HG03066 (cell line): ENCODE measurements around the gene TGM2.

Experiments used
- ATAC-seq: cut with Tn5 transposase; IDR thresholded peaks from one replicate; pipeline ENCODE4 v1.9.1; 2021; ENCODE audit warnings: low read depth; ENCODE audit not compliant: unreplicated experiment

TGM2 gene

DNA sequence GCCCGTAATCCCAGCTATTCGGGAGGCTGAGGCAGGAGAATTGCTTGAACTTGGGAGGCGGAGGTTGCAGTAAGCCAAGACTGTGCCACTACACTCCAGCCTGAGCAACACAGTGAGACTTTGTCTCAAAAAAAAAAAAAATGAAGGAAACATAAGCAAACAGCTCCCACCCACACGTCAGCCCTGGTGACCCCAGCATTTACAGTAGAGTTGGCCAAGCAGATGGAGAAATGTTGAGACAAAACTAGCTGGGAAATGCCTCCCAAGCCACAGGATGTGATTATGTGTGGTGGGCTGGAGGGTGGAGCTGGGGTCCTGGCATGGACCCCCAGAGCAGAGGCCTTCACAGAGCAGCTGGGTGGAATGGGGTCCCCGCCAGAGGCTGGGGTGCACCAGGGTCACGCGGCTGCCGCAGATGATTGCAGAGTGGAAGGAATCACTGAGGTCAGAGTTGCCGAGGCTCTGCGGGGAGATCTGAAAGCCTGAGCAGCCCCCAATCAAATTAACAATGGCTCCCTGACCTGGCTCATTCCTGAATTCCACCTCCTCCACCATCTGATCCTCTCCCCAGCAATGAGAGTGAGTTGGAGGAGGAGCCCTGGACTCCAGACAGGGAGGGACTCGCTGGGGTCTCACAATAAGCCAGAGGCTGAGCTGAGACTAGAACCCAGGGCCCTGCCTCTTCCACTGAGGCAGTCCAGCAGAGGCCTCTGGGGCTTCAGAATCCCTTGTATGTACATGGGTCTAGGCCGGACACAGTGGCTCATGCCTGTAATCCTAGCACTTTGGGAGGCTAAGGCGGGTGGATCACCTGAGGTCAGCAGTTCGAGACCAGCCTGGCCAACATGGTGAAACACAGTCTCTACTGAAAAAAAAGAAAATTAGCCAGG is 34.7 kb upstream of the TGM2 start:
- ATAC-seq, result no peak

DNA sequence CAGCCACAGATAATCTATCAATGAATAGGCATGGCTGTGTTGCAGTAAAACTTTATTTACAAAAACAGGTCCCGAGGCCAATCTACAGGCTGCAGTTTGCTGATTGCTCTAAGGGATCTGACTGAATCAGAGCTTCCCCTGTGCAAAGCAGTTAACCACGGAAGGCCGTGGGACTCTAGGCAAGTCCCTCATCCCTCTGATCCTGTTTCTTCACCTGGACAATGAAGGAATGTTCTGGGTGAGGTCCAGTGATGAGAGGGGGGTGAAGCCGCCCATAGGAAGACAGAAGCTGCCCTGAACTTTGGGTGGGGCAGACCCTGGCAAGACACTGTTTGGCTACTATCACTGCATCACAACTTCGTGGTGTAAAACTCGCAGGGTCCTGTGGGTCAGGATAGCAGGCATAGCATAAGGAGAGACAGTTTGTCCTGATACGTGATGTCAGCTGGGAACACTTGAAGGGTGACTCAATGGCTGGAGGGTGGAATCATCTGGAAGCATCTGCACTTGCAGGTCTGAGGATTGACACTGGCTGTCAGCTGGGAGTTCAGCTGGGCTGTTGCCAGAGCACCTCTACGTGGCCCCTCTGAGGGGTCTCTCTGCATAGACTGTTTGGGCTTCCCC is 33.3 kb upstream of the TGM2 start:
- ATAC-seq, result no peak

DNA sequence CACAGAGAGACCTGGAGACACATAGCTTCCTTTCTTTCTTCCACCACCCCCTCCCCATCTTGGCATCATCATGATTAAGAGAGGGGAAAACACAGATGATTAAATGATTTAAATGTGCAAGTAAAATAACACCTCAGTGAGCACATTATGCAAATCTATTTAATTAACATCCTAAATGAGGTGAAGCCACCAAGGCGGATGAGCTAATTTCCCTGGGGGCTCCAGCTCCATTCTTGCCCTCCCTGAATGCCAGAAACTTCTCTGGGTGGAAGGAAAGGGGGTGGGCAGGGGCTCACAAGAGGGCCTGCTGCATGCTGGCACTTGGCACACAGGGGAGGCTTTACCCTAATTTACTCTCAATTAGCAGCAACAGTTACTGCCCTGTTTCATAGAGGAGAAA is 32.5 kb upstream of the TGM2 start:
- no peak for ATAC-seq

DNA sequence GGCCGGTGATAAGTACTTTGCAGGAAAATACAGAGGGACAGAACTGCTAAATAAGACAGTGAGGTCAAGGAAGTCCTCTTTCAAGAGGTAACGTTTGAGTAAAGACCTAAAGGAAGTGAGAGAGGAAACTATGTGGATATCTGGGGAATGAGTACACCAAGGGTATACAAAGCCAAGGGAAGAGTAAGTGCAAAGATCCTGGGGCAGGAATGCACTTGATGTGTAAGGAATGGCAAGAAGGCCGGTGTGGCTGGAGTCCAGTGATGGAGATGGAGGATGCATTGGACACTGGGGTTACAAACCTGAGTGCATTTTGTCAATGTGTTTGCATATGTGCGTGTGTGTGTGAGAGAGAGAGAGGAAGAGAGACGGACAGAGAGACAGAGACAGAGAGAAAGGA is 32.1 kb upstream of the TGM2 start:
- no peak for ATAC-seq

DNA sequence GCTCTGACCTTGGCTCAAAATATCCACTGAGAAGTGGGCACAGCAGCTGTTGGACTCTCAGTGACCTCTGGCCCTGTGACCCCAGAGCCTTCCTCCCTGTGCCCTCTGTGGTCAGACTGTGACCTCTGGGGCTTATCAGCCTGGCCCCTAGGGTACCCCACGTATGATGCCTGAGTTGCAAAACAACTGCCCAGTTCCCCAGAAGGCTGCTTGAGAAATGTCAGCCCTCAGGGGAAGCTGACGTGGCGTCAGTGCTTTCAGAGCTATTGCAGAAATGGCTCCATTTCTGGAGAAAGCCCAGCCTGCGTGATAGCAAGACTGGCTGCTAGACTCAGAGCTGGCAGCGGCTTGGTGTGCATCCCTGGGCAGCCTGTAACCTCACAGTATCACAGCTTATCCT is 31.5 kb upstream of the TGM2 start:
- no peak for ATAC-seq

DNA sequence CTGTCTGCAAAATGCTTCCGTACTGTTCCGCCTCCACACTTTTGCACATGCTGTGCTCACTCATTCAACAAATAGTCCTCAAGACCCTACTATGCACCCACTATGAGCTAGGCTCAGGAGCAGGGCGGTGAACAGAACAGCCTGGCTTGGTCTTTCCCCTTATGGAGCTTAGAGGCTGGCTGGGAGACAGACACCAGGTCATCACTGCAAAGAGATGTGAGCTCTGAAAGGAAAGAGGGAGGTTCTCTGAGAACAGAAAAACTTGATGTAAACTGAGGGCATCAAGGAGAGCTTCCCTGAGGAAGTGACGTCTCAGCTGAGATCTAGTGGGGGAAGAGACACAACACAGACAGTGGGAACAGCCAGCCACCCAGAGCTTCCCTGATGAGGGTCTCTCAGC is 31.0 kb upstream of the TGM2 start:
- no peak for ATAC-seq

DNA sequence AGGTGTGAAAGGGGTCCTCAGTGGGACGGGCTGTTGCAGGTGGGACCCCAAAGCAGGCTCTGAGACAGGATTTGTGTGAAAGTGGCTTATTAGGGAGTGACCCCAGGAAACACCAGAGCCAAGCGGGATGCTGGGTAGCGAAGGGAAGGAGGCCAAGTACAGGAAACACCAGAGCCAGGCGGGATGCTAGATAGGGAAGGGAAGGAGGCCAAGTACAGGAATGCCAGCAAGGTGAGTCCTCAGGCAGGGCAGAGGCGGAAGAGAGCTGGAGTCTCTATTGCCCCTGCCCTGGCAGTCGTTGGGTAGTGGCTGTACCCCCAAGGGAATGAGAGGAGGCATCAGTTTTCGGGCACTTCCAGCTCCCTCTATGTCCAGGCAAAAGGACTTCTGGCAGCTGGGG is 30.5 kb upstream of the TGM2 start:
- ATAC-seq, result no peak

DNA sequence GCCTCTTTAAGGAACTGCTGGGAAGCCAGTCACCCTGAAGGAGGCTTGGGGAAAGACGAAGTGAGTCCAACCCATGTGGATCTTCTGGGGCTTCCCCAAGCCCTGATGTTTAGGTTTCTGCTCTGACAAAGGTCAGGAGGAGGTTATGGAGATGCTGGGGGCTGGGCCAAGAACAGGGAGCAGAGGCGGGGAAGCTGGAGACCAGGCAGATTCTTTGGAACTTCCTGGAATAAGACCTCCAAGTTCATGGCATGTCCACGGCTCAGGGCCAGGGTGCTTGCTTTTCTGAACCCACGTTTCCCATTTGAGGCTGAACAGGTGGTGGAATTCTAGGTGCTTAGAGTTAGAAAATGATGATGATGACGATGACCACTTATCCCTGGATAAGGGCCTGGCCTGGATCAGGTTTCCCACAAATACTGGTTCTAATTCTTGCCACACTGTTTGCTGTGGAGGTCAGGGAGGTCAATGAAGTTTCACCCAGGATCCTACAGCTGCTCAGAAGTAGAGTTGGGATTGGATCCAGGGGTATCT is 30.0 kb upstream of the TGM2 start:
- no peak for ATAC-seq

DNA sequence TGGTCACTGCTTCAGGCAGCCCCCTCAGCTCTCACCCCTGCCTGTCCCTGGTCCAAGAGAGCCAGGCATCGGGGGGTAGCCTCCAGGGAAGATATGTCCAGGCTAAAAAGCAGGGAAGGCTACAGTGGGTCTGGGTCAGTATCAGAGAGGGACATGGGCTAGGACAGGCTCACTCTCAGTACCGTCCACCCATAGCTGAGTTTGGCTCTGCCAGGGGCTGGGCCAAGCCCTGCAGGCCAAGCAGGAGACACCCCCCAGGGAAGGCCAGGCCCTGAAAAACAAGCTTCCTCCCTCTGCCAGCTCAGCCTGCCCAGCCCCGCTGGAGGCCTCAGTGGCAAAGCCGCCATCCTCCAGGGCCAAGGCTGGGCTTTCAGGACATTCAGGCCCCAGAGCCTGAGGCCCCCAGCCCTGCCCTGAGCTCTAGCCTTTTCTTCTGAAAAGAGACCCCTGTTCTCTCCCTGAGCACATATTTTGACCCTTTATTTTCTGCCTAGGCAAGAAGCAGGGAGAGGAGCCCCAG is 28.6 kb upstream of the TGM2 start:
- ATAC-seq, result no peak

DNA sequence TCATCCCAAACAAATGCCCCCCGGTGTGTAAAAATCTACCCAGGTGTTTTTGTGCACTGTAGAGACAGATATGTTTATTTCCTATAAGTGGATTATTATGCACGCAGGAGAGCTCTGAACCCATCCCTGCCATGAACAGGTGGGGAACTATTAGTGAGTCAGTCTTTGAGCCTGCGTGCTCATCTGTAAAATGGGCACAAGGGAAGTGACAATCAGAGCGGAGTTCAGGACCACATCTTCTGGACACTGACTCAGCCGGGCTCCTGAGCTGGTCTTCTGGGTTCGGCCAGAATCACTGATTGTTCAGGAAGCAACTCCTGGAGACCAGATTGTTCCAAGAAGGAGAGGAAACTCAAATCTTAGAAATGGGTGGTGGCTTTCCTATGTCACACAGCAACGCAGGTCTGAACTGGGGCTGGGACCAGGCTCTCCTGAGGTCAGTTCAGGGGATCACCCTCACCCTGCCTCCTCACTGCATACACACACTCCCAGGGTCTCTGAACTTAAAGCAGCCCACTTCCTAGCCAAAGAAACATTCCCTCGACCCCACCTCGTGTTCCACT is 27.3 kb upstream of the TGM2 start:
- ATAC-seq, result no peak

DNA sequence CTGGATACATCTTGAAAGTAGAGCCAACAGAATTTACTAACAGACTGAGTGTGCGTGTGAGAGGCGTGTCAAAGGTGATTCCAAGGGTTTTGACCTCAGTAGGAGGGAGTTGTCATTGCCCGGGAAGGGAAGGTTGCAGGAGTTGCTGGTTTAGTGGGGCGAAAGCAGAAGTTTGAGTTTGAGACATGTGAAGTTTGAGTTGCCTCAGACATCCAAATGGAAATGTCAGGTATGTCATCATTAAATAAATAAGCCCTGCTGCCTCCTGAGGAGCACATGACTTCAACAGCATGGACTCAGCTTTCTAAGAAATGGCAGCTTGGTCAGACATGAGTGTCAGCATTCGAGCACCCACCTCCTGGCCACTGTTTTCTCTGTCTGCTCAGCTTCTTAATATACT is 26.6 kb upstream of the TGM2 start:
- no peak for ATAC-seq

DNA sequence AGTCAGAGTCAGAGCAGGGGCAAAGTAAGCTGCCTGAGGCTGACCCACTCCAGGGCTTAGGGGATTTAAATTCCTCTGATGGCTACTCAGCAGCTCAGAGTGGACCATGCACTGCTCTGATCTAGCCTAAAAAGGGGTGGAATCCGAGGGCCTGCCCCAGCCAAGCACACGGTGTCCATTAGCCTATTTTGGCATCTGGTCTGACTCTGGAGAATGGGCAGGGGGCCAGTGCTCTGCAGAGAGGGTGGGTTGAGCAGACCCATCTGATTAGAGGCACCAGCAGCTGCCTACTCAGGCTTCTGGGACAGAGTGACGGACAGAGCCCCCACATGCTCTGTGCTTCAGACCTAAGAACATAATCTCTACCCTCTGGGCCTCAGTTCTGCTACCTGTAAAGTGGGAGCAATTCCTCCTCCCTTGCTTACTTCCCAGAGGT is 25.9 kb upstream of the TGM2 start:
- no peak for ATAC-seq

DNA sequence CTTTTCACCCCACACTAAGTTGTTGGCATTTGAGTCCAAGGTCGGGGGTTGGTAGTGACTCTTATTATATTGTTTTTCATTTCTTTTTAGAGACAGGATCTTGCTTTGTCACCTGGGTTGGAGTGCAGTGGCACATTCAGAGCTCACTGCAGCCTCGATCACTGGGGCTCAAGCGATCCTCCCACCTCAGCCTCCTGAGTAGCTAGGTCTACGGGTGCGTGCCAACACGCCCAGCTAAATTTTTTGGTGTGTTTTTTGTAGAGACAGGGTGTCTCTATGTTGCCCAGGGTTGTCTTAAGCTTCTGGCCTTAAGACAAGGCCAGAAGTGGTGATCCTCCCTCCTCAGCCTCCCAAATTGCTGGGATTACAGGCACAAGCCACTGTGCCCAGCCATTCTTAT is 25.1 kb upstream of the TGM2 start:
- ATAC-seq, result no peak

DNA sequence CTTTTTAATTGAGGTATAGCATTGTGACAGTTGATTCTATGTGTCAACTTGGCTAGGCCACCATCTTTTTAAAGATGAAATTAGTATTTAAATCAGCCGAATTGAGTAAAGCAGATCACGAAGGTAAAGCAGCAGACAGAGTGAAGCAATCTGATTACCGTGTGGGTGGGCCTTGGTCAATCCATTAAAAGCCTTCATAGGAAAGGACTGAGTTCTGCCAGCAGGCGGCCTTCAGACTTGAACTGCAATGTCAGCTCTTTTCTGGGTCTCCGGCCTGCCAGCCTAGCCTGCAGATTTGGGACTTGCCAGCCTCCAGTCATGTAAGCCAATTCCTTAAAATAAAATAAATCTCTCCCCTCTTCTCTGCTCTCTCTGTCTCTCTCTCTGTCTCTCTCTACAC is 22.4 kb upstream of the TGM2 start:
- no peak for ATAC-seq

DNA sequence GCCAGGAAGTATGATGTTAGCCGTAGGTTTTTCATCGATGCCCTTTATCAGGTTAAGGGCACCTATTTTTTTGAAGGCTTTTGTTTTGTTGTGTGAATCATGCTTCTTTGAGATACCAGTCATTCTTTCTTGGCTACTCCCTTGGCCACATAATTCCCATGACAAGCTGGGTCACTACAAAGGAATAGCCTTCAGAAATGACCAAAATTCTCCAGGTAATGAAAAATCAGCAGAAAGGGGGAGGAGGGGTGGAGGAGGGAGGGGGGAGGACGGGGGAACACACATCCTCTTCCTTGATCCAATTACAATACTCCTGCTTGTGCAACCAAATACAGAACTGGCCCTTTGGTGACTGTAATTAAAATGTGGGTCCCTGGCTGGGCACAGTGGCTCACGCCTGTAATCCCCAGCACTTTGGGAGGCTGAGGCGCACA is 21.7 kb upstream of the TGM2 start:
- no peak for ATAC-seq

DNA sequence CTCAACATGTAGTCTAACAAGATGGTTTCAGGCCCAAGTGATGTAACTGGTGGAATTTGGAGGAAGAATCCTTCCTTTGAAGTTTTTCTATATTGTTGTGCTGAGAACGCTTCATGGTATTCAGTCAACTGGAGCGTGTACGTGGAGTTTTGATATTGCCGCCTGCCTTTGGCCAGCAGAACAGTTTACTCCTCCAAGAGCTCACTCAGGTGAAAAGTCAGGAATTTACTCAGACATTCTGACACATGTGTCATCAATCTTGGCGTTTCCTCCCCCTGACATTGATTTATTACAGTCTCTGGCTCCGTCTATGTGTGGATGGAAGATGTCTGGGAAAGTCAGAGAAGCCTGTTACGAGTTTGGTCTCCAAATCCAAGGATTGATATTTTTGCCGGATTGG is 19.0 kb upstream of the TGM2 start:
- ATAC-seq, result no peak

DNA sequence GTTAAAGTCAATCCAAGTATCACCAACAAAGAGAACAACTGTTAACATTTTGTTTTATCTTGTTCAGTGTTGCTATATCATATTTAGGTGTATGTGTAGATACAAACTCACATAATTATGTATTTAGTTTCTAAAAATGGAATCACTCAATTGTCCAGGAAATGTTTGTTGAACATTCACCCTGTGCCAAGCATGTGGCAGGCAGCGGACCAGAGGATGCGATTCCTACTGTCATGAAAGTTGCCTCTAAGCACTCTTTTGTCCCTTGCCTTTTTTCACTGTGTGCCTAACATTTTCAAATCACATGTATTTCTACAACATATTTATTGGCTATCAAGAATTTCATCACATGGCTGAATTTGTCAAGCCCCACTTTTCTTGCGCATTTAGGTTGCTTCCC is 16.9 kb upstream of the TGM2 start:
- no peak for ATAC-seq

DNA sequence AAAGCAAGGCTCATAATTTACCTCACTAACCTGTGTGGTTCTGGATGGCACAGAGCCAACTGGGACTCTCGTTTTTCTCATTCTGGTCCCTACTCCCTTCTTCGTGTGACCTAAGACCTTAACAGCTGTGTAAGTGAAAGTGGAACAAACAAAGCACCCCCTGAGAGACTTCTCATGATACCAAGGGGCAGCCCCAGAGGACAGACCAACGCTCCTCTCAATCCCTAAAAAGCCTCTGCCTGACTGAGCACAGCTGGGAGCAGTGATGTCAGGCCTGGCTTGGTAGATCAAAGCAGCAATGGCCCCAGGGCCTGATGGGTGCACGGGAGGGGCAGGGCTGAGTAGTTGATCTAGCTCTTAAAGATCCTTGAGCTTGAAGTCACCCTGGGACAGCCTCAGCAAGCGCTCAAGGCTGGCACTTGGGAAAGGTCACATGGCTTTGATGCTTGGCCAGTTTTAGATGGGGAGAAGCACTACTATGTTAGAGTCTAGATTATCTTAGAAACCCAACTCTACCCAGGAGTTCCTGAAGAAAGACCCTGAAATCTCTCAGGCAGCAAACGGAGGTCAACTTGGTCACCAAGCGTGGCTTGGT is 16.2 kb upstream of the TGM2 start:
- ATAC-seq, result no peak

DNA sequence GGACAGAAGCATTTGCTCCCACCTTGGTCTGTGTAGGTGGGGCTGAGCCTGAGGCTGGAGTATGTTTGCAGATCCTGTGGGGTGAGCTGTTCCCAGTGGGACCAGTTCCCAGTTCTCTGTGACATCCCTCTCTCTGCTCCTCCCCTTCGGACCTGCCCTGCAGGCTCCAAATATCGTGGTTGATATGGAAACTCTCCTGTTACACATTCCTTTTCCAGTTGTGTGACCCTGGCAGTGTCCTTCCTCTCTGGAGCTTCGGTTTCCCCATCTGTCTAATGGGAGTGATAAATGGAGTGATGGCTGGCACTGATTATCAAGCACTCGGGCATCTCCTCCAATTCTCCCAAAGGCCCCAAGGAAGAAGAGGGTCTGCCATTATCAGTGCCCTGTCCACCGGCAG is 15.7 kb upstream of the TGM2 start:
- ATAC-seq, result no peak

DNA sequence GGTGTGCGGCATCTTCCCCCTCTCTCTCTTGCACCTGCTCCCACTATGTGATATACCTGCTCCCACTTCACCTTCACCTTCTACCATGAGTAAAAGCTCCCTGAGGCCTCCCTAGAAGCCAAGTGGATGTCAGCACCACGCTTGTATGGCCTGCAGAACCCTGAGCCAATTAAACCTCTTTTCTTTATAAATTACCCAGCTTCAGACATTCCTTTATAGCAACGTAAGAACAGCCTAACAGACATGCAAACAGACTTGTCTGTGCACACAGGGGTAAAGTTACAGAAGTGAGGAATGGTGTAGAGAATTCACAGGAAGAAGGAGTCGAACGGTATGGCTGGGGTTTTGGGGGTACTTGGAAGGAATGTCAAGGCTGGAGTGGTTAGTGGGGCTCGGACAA is 14.8 kb upstream of the TGM2 start:
- no peak for ATAC-seq

DNA sequence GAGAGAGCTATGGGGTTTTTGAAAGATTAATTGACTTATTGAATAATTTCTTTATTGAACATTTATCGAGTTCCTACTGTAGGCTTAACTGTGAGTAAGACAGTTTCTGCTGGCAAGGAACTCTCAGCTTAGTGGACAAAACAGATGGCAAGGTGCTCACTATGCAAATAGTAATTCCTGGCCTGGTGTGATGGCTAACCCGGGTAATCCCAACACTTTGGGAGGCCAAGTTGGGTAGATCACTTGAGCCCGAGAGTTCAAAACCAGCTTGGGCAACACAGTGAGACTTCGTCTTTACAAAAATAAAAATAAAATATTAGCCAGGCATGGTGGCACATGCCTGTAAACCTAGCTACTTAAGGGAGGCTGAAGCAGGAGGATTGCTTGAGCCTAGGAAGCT is 13.5 kb upstream of the TGM2 start:
- no peak for ATAC-seq
